MM.1S (cell line): ENCODE measurements around the gene SLC44A2.

Source experiments
- DNase-seq: peaks from one replicate; pipeline ENCODE4 v3.0.0-alpha.2; 2015
- H2AFZ ChIP-seq: fragments of 300-600 bp; sonication (generic); 2 replicates; pipeline ENCODE4 v1.6.0; 2016; ENCODE audit warnings: antibody characterized with exemption, low read length
- H3F3A ChIP-seq: fragments of 300-600 bp; sonication (generic); 2 replicates; pipeline ENCODE4 v1.6.1; 2016; ENCODE audit warnings: mild to moderate bottlenecking, antibody characterized with exemption, low read length, moderate library complexity, mixed read lengths; ENCODE audit not compliant: insufficient read depth
- H3K27ac ChIP-seq: fragments of 300-600 bp; sonication (generic); 2 replicates; pipeline ENCODE4 v1.5.1; 2016; ENCODE audit warnings: mild to moderate bottlenecking, low read length
- H3K27me3 ChIP-seq: fragments of 300-600 bp; sonication (generic); replicated peaks from 2 replicates; pipeline ENCODE4 v1.6.0; 2016; ENCODE audit warnings: low read length; ENCODE audit not compliant: insufficient read depth
- H3K36me3 ChIP-seq: fragments of 300-600 bp; sonication (generic); replicated peaks from 2 replicates; pipeline ENCODE4 v1.6.1; 2016; ENCODE audit warnings: mild to moderate bottlenecking, low read length, mixed read lengths; ENCODE audit not compliant: insufficient read depth
- H3K4me1 ChIP-seq: fragments of 300-600 bp; sonication (generic); 2 replicates; pipeline ENCODE4 v1.6.1; 2016; ENCODE audit warnings: low read length, mixed read lengths
- H3K4me2 ChIP-seq: fragments of 300-600 bp; sonication (generic); 2 replicates; pipeline ENCODE4 v1.6.0; 2016; ENCODE audit warnings: low read depth, low read length
- H3K4me3 ChIP-seq: fragments of 300-600 bp; sonication (generic); 2 replicates; pipeline ENCODE4 v1.5.1; 2016; ENCODE audit warnings: low read length, mixed read lengths
- H3K79me2 ChIP-seq: fragments of 300-600 bp; sonication (generic); 2 replicates; pipeline ENCODE4 v1.6.1; 2016; ENCODE audit warnings: mixed run types, low read length, mixed read lengths
- H3K9ac ChIP-seq: fragments of 300-600 bp; sonication (generic); 2 replicates; pipeline ENCODE4 v1.6.1; 2016; ENCODE audit warnings: low read length, mixed read lengths
- H3K9me2 ChIP-seq: fragments of 300-600 bp; sonication (generic); replicated peaks from 2 replicates; pipeline ENCODE4 v1.6.1; 2016; ENCODE audit warnings: mild to moderate bottlenecking, low read length, mixed read lengths; ENCODE audit not compliant: insufficient read depth
- H3K9me3 ChIP-seq: fragments of 300-600 bp; sonication (generic); replicated peaks from 2 replicates; pipeline ENCODE4 v1.6.1; 2016; ENCODE audit warnings: mild to moderate bottlenecking, low read length, mixed read lengths; ENCODE audit not compliant: insufficient read depth
- H4K20me1 ChIP-seq: fragments of 300-600 bp; sonication (generic); 2 replicates; pipeline ENCODE4 v1.6.1; 2016; ENCODE audit warnings: mild to moderate bottlenecking, low read length, moderate library complexity, mixed read lengths; ENCODE audit not compliant: insufficient read depth
- CTCF ChIP-seq: fragments of 300-600 bp; sonication (generic); IDR thresholded peaks from 2 replicates; pipeline ENCODE4 v1.5.1; 2016; ENCODE audit warnings: antibody characterized with exemption, low read length, mixed read lengths
- EZH2 ChIP-seq: fragments of 300-600 bp; sonication (generic); optimal IDR thresholded peaks from 2 replicates; pipeline ENCODE3; 2017; ENCODE audit warnings: low read depth, mild to moderate bottlenecking, antibody characterized with exemption, low read length, mixed read lengths
- EZH2phosphoT487 ChIP-seq: fragments of 300-600 bp; sonication (generic); IDR thresholded peaks from 2 replicates; pipeline ENCODE4 v1.6.1; 2018; ENCODE audit warnings: antibody characterized with exemption, low read length

SLC44A2 gene

GRCh38 chr19:10640361-10640760, 15.0 kb downstream of the SLC44A2 start:
- H3K9me2 ChIP-seq: no peaks in the 10 kb centered on the region
- no peaks in the 10 kb centered on the region for H3K27me3 ChIP-seq
- H3K9ac ChIP-seq: no peak overlapping the region
- H4K20me1 ChIP-seq: no peaks in the 10 kb centered on the region
- no peak overlapping the region for H2AFZ ChIP-seq
- H3K4me2 ChIP-seq: no peak overlapping the region
- H3K9me3 ChIP-seq: no peaks in the 10 kb centered on the region
- no peak for DNase-seq
- no peaks in the 10 kb centered on the region for H3K79me2 ChIP-seq
- no peaks in the 10 kb centered on the region for H3F3A ChIP-seq
- H3K27ac ChIP-seq: no peak overlapping the region
- TF ChIP-seq EZH2 (no peak), CTCF (no peak), EZH2phosphoT487 (no peak)
- no peak overlapping the region for H3K4me3 ChIP-seq
- no peaks in the 10 kb centered on the region for H3K36me3 ChIP-seq
- no peaks in the 10 kb centered on the region for H3K4me1 ChIP-seq

- H3F3A ChIP-seq: no peaks in the 10 kb centered on the region
- H3K27me3 ChIP-seq: no peaks in the 10 kb centered on the region
- H3K4me2 ChIP-seq: no peak overlapping the region
- no peaks in the 10 kb centered on the region for H3K9me3 ChIP-seq
- H3K9me2 ChIP-seq: no peaks in the 10 kb centered on the region
- no peak overlapping the region for H3K9ac ChIP-seq
- no peak for TF ChIP-seq EZH2
- no peak for TF ChIP-seq CTCF
- no peak for TF ChIP-seq EZH2phosphoT487
- H3K79me2 ChIP-seq: no peaks in the 10 kb centered on the region
- H4K20me1 ChIP-seq: no peaks in the 10 kb centered on the region
- no peak overlapping the region for H3K4me3 ChIP-seq
- no peak overlapping the region for H2AFZ ChIP-seq
- no peak overlapping the region for H3K27ac ChIP-seq
- H3K4me1 ChIP-seq: no peaks in the 10 kb centered on the region
- H3K36me3 ChIP-seq: no peaks in the 10 kb centered on the region
- DNase-seq: no peak
Observed at GRCh38 chr19:10641248-10641647, 15.9 kb downstream of the SLC44A2 start.

- Histone ChIP-seq H3K9ac (no peak overlapping the region), H3K36me3 (no peaks in the 10 kb centered on the region), H3K79me2 (no peaks in the 10 kb centered on the region)
Observed at GRCh38 chr19:10642473-10643171, 17.3 kb downstream of the SLC44A2 start.

More at GRCh38 chr19:10642473-10643171, 17.3 kb downstream of the SLC44A2 start:
- H3K27ac ChIP-seq: no peak overlapping the region
- H2AFZ ChIP-seq: no peak overlapping the region
- no peaks in the 10 kb centered on the region for H4K20me1 ChIP-seq
- H3K4me1 ChIP-seq: no peaks in the 10 kb centered on the region
- H3K4me3 ChIP-seq: no peak overlapping the region
- no peaks in the 10 kb centered on the region for H3F3A ChIP-seq
- H3K9me3 ChIP-seq: no peaks in the 10 kb centered on the region
- no peaks in the 10 kb centered on the region for H3K9me2 ChIP-seq
- H3K27me3 ChIP-seq: no peaks in the 10 kb centered on the region
- DNase-seq: no peak
- TF ChIP-seq EZH2phosphoT487 (no peak), CTCF (no peak), EZH2 (no peak)
- no peak overlapping the region for H3K4me2 ChIP-seq
